Measurements from ENCODE around the gene ELF3. TPM values are rescaled to one million over a fixed set of nuclear protein-coding genes. Genes with fewer than 3 reads are reported as not detected.

Gene ELF3
- total and polyA plus RNA-seq, 2 of the 13 experiments (the other 11 are each of a cell fraction or from before 2014, with no cell fraction given), result 11.5 to 55.1 TPM

- TF ChIP-seq NFIC (IDR thresholded peaks at IDR 0.05; ENCODE audit: low read length) (no peak), AKAP8 (CRISPR knock-in tag; IDR thresholded peaks at IDR 0.05) (no peak), HMGA1 (CRISPR knock-in tag; conservative IDR thresholded peaks at IDR 0.05) (no peak), PPARG (CRISPR knock-in tag; conservative IDR thresholded peaks at IDR 0.05) (no peak), ZNF263 (CRISPR knock-in tag; IDR thresholded peaks at IDR 0.05) (no peak), ZFP91 (CRISPR knock-in tag; IDR thresholded peaks at IDR 0.05; ENCODE audit: borderline replicate concordance) (no peak), ZNF576 (CRISPR knock-in tag; IDR thresholded peaks at IDR 0.05) (no peak), ZNF12 (CRISPR knock-in tag; IDR thresholded peaks at IDR 0.05) (no peak), ATF5 (CRISPR knock-in tag; IDR thresholded peaks at IDR 0.05; ENCODE audit: low read depth) (no peak), RXRB (CRISPR knock-in tag; IDR thresholded peaks at IDR 0.05; ENCODE audit: borderline replicate concordance) (peak; percentile 22; the same call in 1 of the 2 replicates), CC2D1A (CRISPR knock-in tag; IDR thresholded peaks at IDR 0.05) (no peak), RNF219 (CRISPR knock-in tag; IDR thresholded peaks at IDR 0.05) (no peak), HNRNPH1 (optimal IDR thresholded peaks at IDR 0.05; ENCODE audit: low read depth, low read length) (no peak), XRCC5 (optimal IDR thresholded peaks at IDR 0.05; ENCODE audit: low read length) (peak; percentile 86), LCORL (IDR thresholded peaks at IDR 0.05) (no peak), LCORL (CRISPR knock-in tag; IDR thresholded peaks at IDR 0.05) (0 out of 2 replicates have a peak, but pooled peaks have one; percentile 27), ZNF414 (CRISPR knock-in tag; IDR thresholded peaks at IDR 0.05) (no peak), ZNF547 (CRISPR knock-in tag; IDR thresholded peaks at IDR 0.05) (no peak), ZNF652 (CRISPR knock-in tag; IDR thresholded peaks at IDR 0.05; ENCODE audit: borderline replicate concordance, low read depth) (no peak), RBAK (CRISPR knock-in tag; IDR thresholded peaks at IDR 0.05) (no peak), STAT6 (CRISPR knock-in tag; IDR thresholded peaks at IDR 0.05; ENCODE audit: borderline replicate concordance) (no peak), ZNF225 (CRISPR knock-in tag; IDR thresholded peaks at IDR 0.05) (no peak), SIX1 (CRISPR knock-in tag; IDR thresholded peaks at IDR 0.05; ENCODE audit: borderline replicate concordance) (no peak)
Observed at GRCh38 chr1:201999625-202000238, 10.7 kb upstream of the ELF3 start (continued).
